ES-I3 (cell line): ENCODE data around the gene CLBA1.
"Not testable (repeated sequence)": the region's sequence is repeated elsewhere in the genome, so short reads cannot be mapped to it uniquely, and the experiment has no call there.

ENCODE experiments used
- H3K36me3 ChIP-seq: 2 replicates; pipeline ENCODE4 v1.6.1; 2013; ENCODE audit warnings: mild to moderate bottlenecking, low read length, control low read depth, moderate library complexity; ENCODE audit not compliant: insufficient read depth
- H3K4me1 ChIP-seq: 2 replicates; pipeline ENCODE4 v1.6.1; 2013; ENCODE audit warnings: mild to moderate bottlenecking, control low read depth, low read length; ENCODE audit not compliant: insufficient read depth
- H3K9ac ChIP-seq: 2 replicates; pipeline ENCODE4 v1.6.1; 2013; ENCODE audit warnings: low read depth, mild to moderate bottlenecking, low read length, moderate library complexity
- H3K9me3 ChIP-seq: 2 replicates; pipeline ENCODE4 v1.6.1; 2013; ENCODE audit warnings: mild to moderate bottlenecking, low read length, moderate library complexity; ENCODE audit not compliant: control insufficient read depth, insufficient read depth

The CLBA1 gene

DNA sequence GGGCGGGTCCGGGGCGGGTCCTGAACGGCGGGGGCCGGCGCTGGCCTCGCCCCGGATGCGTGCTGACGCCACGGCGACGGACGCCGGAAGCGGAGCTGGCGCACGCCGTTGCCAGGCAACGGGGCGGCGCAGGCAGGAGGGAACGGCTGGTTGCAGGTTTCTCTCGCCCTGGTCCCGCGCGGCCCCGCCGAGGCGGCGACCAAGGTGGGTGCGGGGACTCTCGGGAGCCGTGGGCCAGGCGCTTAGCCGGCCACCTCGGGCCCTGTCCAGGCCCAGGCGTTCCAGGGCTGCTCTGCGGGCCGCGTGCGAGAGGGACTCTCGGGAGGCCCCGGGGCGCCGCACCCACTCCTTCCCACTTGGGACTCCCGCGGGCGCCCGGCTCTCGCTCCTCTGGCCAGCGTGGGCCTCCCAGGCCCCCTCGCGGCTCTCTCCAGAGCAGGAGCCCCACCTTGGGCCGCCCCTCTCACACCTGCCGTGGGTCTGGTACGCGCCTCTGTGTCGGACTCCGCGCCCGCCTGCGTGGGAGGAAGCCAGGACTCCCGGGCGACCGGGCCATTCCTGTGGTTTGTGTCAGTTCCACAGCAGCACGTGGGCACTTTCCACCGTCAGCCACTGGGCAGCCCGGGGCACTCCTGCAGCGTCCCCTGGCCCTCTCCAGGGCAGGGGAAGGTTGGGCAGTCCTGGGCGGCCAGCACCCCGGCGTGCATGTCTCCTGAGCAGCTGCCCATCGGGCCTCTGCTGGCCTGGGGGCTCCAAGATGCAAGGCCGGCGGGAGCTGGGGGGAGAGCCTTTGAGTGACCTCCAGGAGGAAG, at the start of gene CLBA1:
CLBA1 (plus strand) TSS at position 114 of the 812 bp plus-strand sequence; CDS start at position 758, 644 bp downstream.
- Histone ChIP-seq H3K9ac (peak within 1 kb of the TSS; percentile 77), H3K9me3 (no peaks in the 10 kb centered on the region), H3K4me1 (no peaks in the 10 kb centered on the region), H3K36me3 (no peaks in the 10 kb centered on the region)

DNA sequence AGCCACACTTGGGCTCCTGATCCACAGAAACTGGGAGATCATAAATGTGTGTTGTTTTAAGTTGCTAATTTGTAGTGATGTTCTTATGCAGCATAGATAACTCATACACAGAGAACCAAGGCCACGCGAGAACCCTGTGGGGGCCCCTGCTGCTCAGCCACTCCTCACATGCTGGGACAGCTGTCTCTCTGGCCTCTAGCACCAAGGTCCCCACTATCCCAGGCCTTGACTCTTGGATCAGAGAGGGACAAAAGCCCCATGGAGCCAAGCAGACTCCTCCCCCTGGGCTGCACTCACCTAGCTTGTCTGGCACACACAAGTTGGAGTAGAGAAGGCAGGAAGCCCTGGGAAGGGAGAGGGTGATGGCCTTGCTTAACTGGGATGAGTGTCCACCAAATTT, 49.6 kb upstream of the CLBA1 start:
- Histone ChIP-seq H3K36me3 (0 out of 2 replicates have a peak, but pooled peaks cover 2% of the 10 kb centered on the region), H3K9ac (no peak overlapping the region), H3K4me1 (no peaks in the 10 kb centered on the region; the same call in 1 of the 2 replicates), H3K9me3 (no peaks in the 10 kb centered on the region)

- H3K9me3 ChIP-seq = no peaks in the 10 kb centered on the region
- no peak overlapping the region for H3K9ac ChIP-seq
- H3K4me1 ChIP-seq = no peaks in the 10 kb centered on the region; the same call in 1 of the 2 replicates
- H3K36me3 ChIP-seq = 0 out of 2 replicates have a peak, but pooled peaks cover 2% of the 10 kb centered on the region
Measured at GRCh38 chr14:104936361-104937155, 49.0 kb upstream of the CLBA1 start.

- Histone ChIP-seq H3K9me3 (no peaks in the 10 kb centered on the region), H3K4me1 (no peaks in the 10 kb centered on the region; the same call in 1 of the 2 replicates), H3K9ac (no peak overlapping the region), H3K36me3 (0 out of 2 replicates have a peak, but pooled peaks cover 2% of the 10 kb centered on the region)
Measured at GRCh38 chr14:104937161-104937560, 48.4 kb upstream of the CLBA1 start.

- Histone ChIP-seq H3K9me3 (no peaks in the 10 kb centered on the region), H3K9ac (no peak overlapping the region), H3K4me1 (no peaks in the 10 kb centered on the region), H3K36me3 (0 out of 2 replicates have a peak, but pooled peaks cover 2% of the 10 kb centered on the region)
Measured at GRCh38 chr14:104937694-104938365, 47.8 kb upstream of the CLBA1 start.

GRCh38 chr14:104938436-104938835, 47.2 kb upstream of the CLBA1 start:
- 0 out of 2 replicates have a peak, but pooled peaks cover 2% of the 10 kb centered on the region for H3K36me3 ChIP-seq
- H3K9ac ChIP-seq = no peak overlapping the region
- H3K9me3 ChIP-seq = no peaks in the 10 kb centered on the region
- no peaks in the 10 kb centered on the region for H3K4me1 ChIP-seq

- Histone ChIP-seq H3K9me3 (no peaks in the 10 kb centered on the region), H3K36me3 (0 out of 2 replicates have a peak, but pooled peaks cover 2% of the 10 kb centered on the region), H3K4me1 (no peaks in the 10 kb centered on the region)
Measured at GRCh38 chr14:104938960-104939359, 46.6 kb upstream of the CLBA1 start.

DNA sequence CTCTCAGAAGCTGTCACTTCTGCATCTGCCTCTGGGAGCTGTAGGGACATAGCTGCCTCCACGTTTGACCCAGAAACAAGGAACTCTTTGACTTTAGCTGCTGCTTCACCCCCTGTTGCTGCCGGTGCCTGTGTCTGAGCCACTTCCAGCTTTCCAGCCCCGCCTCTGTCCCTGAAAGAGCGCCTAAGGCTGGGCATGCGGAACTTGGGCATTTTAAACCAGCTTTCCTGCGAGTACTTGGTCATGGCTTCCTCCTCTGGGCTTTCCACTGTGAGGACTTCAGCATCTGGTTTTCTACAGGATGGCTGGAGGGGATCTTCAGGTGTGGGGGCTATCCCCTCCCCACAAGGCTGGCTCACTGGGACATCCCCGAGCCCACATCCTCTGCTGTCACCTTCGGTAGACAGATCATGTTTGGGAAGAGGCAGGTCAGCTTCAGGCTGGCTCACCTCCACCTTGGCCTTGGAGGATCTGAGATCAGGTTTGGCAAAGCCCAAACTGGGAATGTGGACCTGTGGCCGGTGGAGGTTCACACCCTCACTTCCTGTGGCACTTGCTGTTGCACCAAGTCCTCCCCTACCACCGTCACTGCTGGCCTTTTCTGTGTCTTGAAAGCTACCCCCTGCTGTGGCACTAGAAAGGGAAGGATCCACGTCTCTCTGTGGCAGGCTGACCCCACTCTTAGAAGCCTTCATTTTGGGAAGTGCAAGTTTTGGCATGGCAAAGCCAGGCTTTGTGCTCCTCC, 45.8 kb upstream of the CLBA1 start:
- no peaks in the 10 kb centered on the region for H3K4me1 ChIP-seq
- H3K36me3 ChIP-seq = 0 out of 2 replicates have a peak, but pooled peaks cover 2% of the 10 kb centered on the region
- no peak overlapping the region for H3K9ac ChIP-seq
- no peaks in the 10 kb centered on the region for H3K9me3 ChIP-seq

More at GRCh38 chr14:104938960-104939359, 46.6 kb upstream of the CLBA1 start:
- no peak overlapping the region for H3K9ac ChIP-seq

DNA sequence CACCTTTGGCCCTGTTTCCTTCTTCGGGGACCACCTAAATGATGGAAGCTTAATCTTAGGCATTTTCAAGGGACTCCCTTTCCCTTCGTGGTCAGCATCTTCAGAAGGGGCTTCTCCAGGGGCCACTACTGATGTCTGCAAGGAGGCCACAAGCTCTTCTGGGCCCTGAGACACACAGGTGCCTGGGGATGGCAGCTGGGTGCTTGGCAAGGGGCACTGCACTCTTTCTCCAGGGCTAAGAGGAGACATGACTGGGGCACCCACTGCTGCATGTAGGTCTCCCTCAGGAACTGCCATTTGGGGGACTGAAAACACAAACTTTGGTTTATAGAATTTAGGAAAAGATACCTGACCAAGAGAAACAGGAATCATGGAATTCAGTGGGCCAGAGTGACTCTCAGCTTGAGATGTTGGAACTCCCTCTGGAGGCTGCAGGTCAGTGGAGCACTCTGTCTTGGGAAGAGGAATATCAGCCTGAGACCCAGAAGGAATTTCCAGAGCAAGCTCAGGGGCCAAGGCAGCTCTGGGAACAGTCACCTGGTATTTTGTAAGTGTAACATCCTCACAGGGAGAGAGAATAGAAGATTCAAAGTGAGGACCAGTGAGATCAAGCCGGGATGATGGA, 45.0 kb upstream of the CLBA1 start:
- 0 out of 2 replicates have a peak, but pooled peaks cover 2% of the 10 kb centered on the region for H3K36me3 ChIP-seq
- H3K4me1 ChIP-seq = no peaks in the 10 kb centered on the region
- no peak overlapping the region for H3K9ac ChIP-seq
- no peaks in the 10 kb centered on the region for H3K9me3 ChIP-seq

DNA sequence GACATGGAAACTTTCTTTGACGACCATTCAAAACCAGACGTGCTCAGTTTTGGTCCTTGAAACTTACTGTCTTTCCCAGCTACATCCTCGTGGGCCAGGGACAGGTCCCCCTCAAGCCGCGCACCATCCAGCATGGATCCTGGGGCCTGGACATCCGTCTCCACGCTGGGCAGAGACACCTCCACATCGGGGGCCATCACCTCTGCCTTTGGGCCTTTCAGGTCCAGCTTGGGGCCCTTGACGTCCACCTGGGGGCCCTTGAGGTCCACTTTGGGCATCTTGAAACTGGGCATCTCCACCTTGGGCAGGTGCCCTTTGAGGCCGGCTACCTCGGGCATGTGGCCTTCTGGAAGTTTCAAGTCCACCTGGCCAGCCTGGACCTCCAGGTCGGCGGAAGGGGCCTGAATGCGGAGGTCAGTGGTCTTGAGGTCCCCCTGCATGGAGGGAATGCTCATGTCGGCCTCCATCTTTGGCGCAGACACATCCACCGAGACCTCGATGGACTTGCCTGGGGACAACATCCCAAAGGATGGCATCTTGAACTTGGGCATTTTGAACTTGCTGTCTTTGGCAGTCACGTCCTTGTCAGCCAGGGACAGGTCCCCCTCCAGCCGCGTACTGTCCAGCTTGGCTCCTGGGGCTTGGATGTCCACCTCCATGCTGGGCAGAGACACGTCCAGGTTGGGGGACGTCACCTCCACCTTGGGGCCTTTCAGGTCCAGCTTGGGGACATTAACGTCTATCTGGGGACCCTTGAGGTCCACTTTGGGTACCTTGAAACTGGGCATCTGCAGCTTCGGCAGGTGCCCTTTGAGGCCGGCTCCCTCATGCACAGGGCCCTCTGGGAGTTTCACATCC, 43.9 kb upstream of the CLBA1 start:
- no peak overlapping the region for H3K9ac ChIP-seq
- no peaks in the 10 kb centered on the region for H3K4me1 ChIP-seq
- no peaks in the 10 kb centered on the region for H3K9me3 ChIP-seq
- H3K36me3 ChIP-seq = 0 out of 2 replicates have a peak, but pooled peaks cover 2% of the 10 kb centered on the region

DNA sequence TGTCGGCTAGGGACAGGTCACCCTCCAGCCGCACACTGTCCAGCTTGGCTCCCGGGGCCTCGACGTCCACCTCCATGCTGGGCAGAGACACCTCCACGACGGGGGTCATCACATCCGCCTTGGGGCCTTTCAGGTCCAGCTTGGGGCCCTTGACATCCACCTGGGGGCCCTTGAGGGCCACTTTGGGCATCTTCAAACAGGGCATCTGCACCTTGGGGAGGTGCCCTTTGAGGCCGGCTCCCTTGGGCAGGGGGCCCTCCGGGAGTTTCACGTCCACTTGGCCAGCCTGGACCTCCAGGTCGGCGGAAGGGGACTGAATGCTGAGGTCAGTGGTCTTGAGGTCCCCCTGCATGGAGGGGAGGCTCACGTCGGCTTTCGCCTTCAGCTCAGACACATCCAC, 43.0 kb upstream of the CLBA1 start:
- Histone ChIP-seq H3K9ac (no peak overlapping the region), H3K4me1 (no peaks in the 10 kb centered on the region), H3K36me3 (0 out of 2 replicates have a peak, but pooled peaks cover 2% of the 10 kb centered on the region), H3K9me3 (no peaks in the 10 kb centered on the region)

DNA sequence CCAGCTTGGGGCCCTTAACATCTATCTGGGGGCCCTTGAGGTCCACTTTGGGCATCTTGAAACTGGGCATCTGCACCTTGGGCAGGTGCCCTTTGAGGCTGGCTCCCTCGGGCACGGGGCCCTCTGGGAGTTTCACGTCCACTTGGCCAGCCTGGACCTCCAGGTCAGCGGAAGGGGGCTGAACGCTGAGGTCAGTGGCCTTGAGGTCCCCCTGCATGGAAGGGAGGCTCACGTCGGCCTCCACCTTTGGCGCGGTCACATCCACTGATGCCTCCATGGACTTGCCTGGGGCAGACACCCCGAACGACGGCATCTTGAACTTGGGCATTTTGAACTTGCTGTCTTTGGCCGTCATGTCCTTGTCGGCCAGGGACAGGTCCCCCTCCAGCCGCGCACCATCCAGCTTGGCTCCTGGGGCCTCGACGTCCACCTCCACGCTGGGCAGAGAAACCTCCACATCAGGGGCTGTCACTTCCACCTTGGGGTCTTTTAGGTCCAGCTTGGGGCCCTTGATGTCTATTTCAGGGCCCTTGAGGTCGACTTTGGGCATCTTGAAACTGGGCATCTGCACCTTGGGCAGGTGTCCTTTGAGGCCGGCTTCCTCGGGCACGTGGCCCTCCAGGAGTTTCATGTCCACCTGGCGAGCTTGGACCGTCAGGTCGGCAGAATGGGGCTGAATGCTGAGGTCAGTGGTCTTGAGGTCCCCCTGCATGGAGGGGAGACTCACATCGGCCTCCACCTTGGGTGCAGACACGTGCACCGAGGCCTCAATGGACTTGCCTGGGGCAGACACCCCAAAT, 42.2 kb upstream of the CLBA1 start:
- H3K9me3 ChIP-seq, H3K4me1 ChIP-seq, H3K36me3 ChIP-seq, H3K9ac ChIP-seq: not testable (repeated sequence)
